CD4-positive, alpha-beta T cell treated with Interleukin-10 for 1 hour (primary cell): ENCODE data around the gene ESR2.
"Not testable (repeated sequence)": the region's sequence is repeated elsewhere in the genome, so short reads cannot be mapped to it uniquely, and the experiment has no call there.

ENCODE experiments used
- DNase-seq: peaks from one replicate; pipeline ENCODE4 v3.0.0-alpha.2; 2020

ESR2 gene

GRCh38 chr14:64220056-64220455, 74.1 kb downstream of the ESR2 start:
- DNase-seq, result no peak

- DNase-seq, result no peak
These were observed 75.6 kb downstream of the ESR2 start for GRCh38 chr14:64218344-64219240.

DNA sequence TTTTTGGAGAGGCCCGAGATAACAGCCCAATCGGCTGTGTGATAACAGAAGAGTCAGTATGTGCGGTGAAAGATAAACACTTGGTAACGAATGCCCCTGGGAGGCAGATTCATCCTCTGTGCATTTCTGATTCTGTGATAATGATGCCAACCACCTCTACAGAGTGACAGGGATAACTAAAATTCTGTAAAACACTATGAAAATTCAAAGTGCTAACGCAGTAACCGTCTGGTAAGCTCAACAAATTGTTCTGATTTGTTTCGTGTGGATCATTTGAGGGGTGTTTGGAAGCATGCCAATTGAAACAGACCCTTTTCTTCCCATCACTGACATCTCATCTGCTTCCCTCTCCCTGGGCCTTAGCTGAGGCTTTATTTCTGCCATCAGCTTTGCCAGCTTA, 76.3 kb downstream of the ESR2 start:
- DNase-seq, result no peak

DNA sequence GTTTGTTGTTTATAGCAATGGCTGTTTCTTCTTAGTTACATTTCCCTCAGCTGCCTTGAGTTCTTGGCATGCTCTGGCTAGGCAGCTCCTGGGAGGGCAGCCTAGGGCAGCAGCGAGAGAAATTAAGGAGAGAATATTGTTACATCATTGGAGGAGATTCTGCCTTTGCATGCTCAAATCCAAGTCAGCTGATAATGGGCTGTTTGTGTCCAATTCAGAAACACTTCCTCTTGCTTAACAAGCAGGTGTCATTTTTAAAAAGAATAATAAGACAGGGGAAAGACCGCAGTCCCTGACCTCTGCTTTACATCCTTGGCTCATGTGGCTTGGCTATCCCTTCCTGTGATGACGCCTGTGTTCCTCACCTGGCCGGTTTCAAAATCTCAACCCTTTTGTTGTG, 76.9 kb downstream of the ESR2 start:
- no peak for DNase-seq

DNA sequence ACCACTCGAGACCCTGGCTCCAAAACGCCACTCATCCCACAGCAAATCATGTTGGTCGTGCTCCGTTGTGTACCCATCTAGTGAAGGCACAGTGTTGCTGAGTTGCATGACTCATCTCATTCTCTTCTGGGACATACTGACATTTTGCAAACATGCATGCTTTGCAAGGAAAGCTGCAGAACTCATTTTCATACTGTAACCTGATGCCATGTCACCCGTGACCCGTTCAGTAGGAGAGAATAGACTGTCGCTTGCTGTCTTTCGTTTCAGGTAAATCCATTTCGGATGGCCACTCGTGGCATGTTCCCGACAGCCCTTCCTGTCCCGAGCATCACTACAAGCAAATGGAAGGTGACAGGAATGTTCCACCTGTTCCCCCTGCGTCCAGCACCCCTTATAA, 78.2 kb downstream of the ESR2 start:
- DNase-seq, result no peak

- DNase-seq, result no peak
These were observed 78.9 kb downstream of the ESR2 start for GRCh38 chr14:64215274-64215673.

GRCh38 chr14:64213853-64214570, 80.2 kb downstream of the ESR2 start:
- DNase-seq, result no peak

GRCh38 chr14:64213086-64213485, 81.1 kb downstream of the ESR2 start:
- DNase-seq, result no peak

- no peak for DNase-seq
These were observed 81.5 kb downstream of the ESR2 start for GRCh38 chr14:64212666-64213065.

DNA sequence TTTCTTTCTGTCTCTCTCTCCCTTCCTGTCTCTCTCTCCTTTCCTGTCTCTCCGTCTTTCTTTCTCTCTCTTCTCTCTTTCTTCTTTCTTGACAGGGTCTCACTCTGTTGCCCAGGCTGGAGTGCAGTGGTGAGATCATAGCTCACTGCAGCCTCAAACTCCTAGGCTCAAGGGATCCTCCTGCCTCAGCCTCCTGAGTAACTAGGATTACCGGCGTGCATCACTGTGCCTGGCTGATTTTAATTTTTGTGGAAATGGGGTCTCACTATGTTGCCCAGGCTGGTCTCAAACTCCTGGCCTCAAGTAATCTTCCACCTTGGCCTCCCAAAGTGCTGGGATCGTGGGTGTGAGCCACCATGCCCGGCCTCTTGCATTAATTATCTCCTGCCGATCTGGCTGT, 83.3 kb downstream of the ESR2 start:
- DNase-seq, result not testable (repeated sequence)

GRCh38 chr14:64210216-64210615, 84.0 kb downstream of the ESR2 start:
- DNase-seq, result no peak

DNA sequence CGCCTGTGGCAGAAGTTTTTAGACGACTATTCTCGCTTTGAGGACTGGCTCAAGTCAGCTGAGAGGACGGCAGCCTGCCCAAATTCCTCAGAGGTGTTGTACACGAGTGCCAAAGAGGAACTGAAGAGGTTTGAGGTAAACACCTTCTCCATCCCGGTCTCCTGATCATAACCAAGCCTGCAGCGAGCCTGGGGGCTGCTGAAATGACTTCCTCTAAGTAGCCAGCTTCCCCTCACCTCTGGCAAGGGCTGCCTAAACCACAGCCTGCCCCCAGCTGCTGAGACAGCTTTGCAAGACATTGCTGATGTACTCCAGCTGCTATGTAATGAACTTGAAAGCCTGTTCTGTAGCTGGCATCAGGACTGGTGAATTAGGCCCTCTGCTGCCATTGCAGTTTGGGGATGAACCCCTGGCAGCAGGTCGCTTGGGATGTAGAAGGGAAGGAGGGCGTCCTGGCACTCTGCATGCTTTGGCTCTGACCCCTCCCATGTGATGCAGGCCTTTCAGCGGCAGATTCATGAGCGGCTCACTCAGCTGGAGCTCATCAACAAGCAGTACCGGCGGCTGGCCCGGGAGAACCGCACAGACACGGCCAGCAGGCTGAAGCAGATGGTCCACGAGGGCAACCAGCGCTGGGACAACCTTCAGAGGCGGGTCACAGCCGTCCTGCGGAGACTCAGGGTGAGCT, 84.6 kb downstream of the ESR2 start:
- DNase-seq, result no peak

GRCh38 chr14:64208981-64209380, 85.2 kb downstream of the ESR2 start:
- no peak for DNase-seq

DNA sequence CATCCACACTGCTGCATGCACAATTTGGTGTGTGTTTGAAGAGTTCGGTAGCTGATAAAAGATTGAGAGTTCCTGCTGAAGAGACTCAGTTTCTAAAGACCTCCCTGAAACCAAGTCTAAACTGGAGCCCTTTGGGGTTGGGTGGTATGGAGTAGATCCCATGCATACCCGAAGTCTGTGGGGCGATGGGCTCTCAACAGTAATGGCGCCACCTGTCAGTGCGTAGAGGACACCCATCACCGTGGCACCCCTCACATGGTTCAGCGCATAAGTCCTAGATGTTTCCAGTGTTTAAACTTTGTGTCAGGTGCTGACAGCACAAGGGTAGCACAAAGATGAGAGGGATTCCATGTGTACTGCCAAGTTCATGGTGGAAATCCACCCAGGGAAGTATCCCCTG, 85.9 kb downstream of the ESR2 start:
- DNase-seq, result no peak

DNA sequence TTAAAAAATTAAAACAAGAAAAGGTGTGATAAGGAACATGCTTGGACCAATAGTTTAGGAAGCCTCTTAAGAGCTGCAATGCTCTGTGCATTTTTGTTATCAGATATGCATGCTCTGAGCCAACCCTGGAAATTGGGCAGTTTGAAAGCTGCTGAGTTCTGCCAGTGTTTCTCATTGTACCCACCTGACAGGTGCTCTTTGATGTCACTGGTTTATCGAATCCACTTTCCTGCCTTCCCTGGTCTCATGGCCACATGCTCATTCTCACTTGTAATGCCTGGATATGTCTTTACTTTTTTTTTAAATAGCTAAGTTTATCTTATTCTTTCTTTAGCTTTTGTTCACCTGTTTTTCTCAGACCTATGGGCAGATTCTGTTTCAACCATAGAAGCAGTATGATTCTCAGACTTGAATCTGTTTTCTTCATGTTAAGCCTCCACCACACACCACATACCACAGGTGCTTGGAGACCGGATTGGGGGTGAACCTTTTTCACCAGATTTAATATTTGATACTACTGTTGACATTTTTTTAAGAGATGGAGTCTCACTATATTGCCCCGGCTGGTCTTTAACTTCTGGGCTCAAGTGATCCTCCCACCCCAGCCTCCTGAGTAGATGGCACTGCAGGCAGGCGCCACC, 90.7 kb downstream of the ESR2 start:
- DNase-seq, result no peak

GRCh38 chr14:64202716-64203115, 91.5 kb downstream of the ESR2 start:
- no peak for DNase-seq

- DNase-seq, result no peak
These were observed 92.1 kb downstream of the ESR2 start for GRCh38 chr14:64201921-64202545.

- DNase-seq, result no peak
These were observed 92.9 kb downstream of the ESR2 start for GRCh38 chr14:64201296-64201695.

GRCh38 chr14:64200170-64200569, 94.0 kb downstream of the ESR2 start:
- DNase-seq, result no peak

GRCh38 chr14:64198486-64198885, 95.7 kb downstream of the ESR2 start:
- no peak for DNase-seq

GRCh38 chr14:64197996-64198395, 96.2 kb downstream of the ESR2 start:
- no peak for DNase-seq

- peak; percentile 31 for DNase-seq
These were observed 97.3 kb downstream of the ESR2 start for GRCh38 chr14:64196814-64197411.
